Measurements from ENCODE around the gene PANX1. TPM values are rescaled to one million over a fixed set of nuclear protein-coding genes. Genes with fewer than 3 reads are reported as not detected.

The PANX1 gene
- total RNA-seq, 1 donor: 48.1 TPM

- no peaks in the 10 kb centered on the region for H4K20me1 ChIP-seq (ENCODE audit: insufficient read depth, low read length)
- no peak for DNase-seq (ENCODE audit: insufficient read length, low spot score, missing footprints)
- H3K4me3 ChIP-seq (ENCODE audit: insufficient read depth, low read length): no peak overlapping the region
- H3K27ac ChIP-seq (ENCODE audit: low read depth, low read length): no peak overlapping the region
- no peaks in the 10 kb centered on the region for H3K27me3 ChIP-seq (ENCODE audit: insufficient read depth, low read length)
- no peaks in the 10 kb centered on the region for H3K36me3 ChIP-seq (ENCODE audit: insufficient read depth, low read length)
- H2AFZ ChIP-seq (ENCODE audit: low read length): peak overlapping the region; percentile 59
- no peak overlapping the region for H3K4me2 ChIP-seq (ENCODE audit: insufficient read depth, low read length)
- no peaks in the 10 kb centered on the region for H3K79me2 ChIP-seq (ENCODE audit: insufficient read depth, low read length)
- peaks cover 15% of the 10 kb centered on the region for H3K4me1 ChIP-seq (ENCODE audit: insufficient read depth, low read length)
- no peak for TF ChIP-seq CTCF (IDR thresholded peaks at IDR 0.05; ENCODE audit: extremely low read depth, low read depth, low read length)
- no peaks in the 10 kb centered on the region for H3K9me3 ChIP-seq (ENCODE audit: low read depth, low read length)
These were observed 7.7 kb upstream of the PANX1 start for GRCh38 chr11:94120946-94121345.

- Histone ChIP-seq H3K27me3 (ENCODE audit: insufficient read depth, low read length) (no peaks in the 10 kb centered on the region), H3K4me2 (ENCODE audit: insufficient read depth, low read length) (no peak overlapping the region), H3K4me1 (ENCODE audit: insufficient read depth, low read length) (peaks cover 26% of the 10 kb centered on the region), H3K9me3 (ENCODE audit: low read depth, low read length) (no peaks in the 10 kb centered on the region), H3K36me3 (ENCODE audit: insufficient read depth, low read length) (no peaks in the 10 kb centered on the region), H4K20me1 (ENCODE audit: insufficient read depth, low read length) (no peaks in the 10 kb centered on the region), H3K79me2 (ENCODE audit: insufficient read depth, low read length) (peaks cover 14% of the 10 kb centered on the region), H3K27ac (ENCODE audit: low read depth, low read length) (no peak overlapping the region), H3K4me3 (ENCODE audit: insufficient read depth, low read length) (no peak overlapping the region), H2AFZ (ENCODE audit: low read length) (no peak overlapping the region)
- no peak for DNase-seq (ENCODE audit: insufficient read length, low spot score, missing footprints)
- no peak for TF ChIP-seq CTCF (IDR thresholded peaks at IDR 0.05; ENCODE audit: extremely low read depth, low read depth, low read length)
These were observed 3.1 kb upstream of the PANX1 start for GRCh38 chr11:94125407-94126115.

- Histone ChIP-seq H3K27me3 (ENCODE audit: insufficient read depth, low read length) (no peaks in the 10 kb centered on the region), H3K9me3 (ENCODE audit: low read depth, low read length) (no peaks in the 10 kb centered on the region), H3K4me3 (ENCODE audit: insufficient read depth, low read length) (peak overlapping the region; percentile 88), H3K4me2 (ENCODE audit: insufficient read depth, low read length) (peak overlapping the region; percentile 98), H2AFZ (ENCODE audit: low read length) (peak overlapping the region; percentile 92), H4K20me1 (ENCODE audit: insufficient read depth, low read length) (peaks cover 6% of the 10 kb centered on the region), H3K27ac (ENCODE audit: low read depth, low read length) (peak overlapping the region; percentile 89), H3K36me3 (ENCODE audit: insufficient read depth, low read length) (no peaks in the 10 kb centered on the region), H3K4me1 (ENCODE audit: insufficient read depth, low read length) (peaks cover 39% of the 10 kb centered on the region), H3K79me2 (ENCODE audit: insufficient read depth, low read length) (peaks cover 29% of the 10 kb centered on the region)
- TF ChIP-seq CTCF (IDR thresholded peaks at IDR 0.05; ENCODE audit: extremely low read depth, low read depth, low read length): no peak
- DNase-seq (ENCODE audit: insufficient read length, low spot score, missing footprints): no peak
These were observed 1.0 kb upstream of the PANX1 start for GRCh38 chr11:94127638-94128037.

GRCh38 chr11:94128291-94128745 lies 323 bp upstream of the PANX1 start:
- Histone ChIP-seq H3K4me3 (ENCODE audit: insufficient read depth, low read length) (peak overlapping the region; percentile 88), H3K36me3 (ENCODE audit: insufficient read depth, low read length) (no peaks in the 10 kb centered on the region), H3K27me3 (ENCODE audit: insufficient read depth, low read length) (no peaks in the 10 kb centered on the region), H3K4me2 (ENCODE audit: insufficient read depth, low read length) (peak overlapping the region; percentile 98), H3K27ac (ENCODE audit: low read depth, low read length) (peak overlapping the region; percentile 89), H3K9me3 (ENCODE audit: low read depth, low read length) (no peaks in the 10 kb centered on the region), H3K4me1 (ENCODE audit: insufficient read depth, low read length) (peaks cover 39% of the 10 kb centered on the region), H3K79me2 (ENCODE audit: insufficient read depth, low read length) (peaks cover 36% of the 10 kb centered on the region), H2AFZ (ENCODE audit: low read length) (peak overlapping the region; percentile 92), H4K20me1 (ENCODE audit: insufficient read depth, low read length) (peaks cover 9% of the 10 kb centered on the region)
- no peak for DNase-seq (ENCODE audit: insufficient read length, low spot score, missing footprints)
- TF ChIP-seq CTCF (IDR thresholded peaks at IDR 0.05; ENCODE audit: extremely low read depth, low read depth, low read length): no peak

Measured in osteoblast (primary cell).